ENCODE data around the gene MGMT.

DNA sequence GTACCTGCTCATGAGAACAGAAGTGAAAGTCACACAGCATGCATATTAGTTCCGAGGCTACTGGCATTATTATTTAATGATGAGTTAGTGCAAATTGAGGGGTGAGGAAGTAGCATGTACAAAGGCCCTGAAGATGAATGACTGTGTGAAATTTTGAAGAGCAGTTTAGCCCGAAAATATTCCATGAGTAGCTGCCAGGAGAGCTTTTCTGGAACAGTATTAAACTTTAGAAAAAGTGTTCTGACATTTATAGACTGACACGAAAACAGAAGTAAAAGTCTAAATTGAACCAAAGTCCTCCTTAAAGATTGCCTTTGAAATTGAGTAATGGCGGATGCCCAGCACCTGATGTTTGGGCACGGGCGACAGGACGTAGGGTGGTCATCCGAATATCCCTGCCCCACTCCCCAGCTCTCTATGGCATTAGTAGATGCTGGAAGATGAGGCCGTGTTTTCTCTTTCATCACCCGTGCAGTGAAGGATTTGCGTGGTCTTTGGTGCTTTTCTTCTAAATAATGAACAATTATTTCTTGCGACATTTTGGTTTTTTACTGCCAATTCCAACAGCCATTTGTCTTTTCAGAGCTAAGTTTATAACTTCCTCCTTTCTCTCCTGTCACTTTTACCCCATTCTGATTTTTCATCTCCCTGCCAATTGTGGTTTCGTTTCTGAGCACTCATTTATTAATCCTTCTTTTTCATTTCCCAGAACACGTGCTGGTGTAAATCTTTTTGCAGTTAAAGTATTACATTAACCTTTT, 192.6 kb downstream of the MGMT start:
- TF ChIP-seq, protein P1, sequence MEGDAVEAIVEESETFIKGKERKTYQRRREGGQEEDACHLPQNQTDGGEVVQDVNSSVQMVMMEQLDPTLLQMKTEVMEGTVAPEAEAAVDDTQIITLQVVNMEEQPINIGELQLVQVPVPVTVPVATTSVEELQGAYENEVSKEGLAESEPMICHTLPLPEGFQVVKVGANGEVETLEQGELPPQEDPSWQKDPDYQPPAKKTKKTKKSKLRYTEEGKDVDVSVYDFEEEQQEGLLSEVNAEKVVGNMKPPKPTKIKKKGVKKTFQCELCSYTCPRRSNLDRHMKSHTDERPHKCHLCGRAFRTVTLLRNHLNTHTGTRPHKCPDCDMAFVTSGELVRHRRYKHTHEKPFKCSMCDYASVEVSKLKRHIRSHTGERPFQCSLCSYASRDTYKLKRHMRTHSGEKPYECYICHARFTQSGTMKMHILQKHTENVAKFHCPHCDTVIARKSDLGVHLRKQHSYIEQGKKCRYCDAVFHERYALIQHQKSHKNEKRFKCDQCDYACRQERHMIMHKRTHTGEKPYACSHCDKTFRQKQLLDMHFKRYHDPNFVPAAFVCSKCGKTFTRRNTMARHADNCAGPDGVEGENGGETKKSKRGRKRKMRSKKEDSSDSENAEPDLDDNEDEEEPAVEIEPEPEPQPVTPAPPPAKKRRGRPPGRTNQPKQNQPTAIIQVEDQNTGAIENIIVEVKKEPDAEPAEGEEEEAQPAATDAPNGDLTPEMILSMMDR (IDR thresholded peaks at IDR 0.05; ENCODE audit: poor library complexity, severe bottlenecking), result no peak
- TF ChIP-seq EP300 (conservative IDR thresholded peaks at IDR 0.05; ENCODE audit: poor library complexity, severe bottlenecking), result no peak
- TF ChIP-seq, protein P2, sequence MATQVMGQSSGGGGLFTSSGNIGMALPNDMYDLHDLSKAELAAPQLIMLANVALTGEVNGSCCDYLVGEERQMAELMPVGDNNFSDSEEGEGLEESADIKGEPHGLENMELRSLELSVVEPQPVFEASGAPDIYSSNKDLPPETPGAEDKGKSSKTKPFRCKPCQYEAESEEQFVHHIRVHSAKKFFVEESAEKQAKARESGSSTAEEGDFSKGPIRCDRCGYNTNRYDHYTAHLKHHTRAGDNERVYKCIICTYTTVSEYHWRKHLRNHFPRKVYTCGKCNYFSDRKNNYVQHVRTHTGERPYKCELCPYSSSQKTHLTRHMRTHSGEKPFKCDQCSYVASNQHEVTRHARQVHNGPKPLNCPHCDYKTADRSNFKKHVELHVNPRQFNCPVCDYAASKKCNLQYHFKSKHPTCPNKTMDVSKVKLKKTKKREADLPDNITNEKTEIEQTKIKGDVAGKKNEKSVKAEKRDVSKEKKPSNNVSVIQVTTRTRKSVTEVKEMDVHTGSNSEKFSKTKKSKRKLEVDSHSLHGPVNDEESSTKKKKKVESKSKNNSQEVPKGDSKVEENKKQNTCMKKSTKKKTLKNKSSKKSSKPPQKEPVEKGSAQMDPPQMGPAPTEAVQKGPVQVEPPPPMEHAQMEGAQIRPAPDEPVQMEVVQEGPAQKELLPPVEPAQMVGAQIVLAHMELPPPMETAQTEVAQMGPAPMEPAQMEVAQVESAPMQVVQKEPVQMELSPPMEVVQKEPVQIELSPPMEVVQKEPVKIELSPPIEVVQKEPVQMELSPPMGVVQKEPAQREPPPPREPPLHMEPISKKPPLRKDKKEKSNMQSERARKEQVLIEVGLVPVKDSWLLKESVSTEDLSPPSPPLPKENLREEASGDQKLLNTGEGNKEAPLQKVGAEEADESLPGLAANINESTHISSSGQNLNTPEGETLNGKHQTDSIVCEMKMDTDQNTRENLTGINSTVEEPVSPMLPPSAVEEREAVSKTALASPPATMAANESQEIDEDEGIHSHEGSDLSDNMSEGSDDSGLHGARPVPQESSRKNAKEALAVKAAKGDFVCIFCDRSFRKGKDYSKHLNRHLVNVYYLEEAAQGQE (IDR thresholded peaks at IDR 0.05; ENCODE audit: borderline replicate concordance), result no peak
- TF ChIP-seq POLR2AphosphoS5 (IDR thresholded peaks at IDR 0.05), result no peak
- no peak for TF ChIP-seq EZH2 (IDR thresholded peaks at IDR 0.05; ENCODE audit: borderline replicate concordance, insufficient read depth, low read length, poor library complexity, severe bottlenecking)
- TF ChIP-seq TAF1 (IDR thresholded peaks at IDR 0.05; ENCODE audit: low read depth), result no peak
- no peak for TF ChIP-seq RAD21 (conservative IDR thresholded peaks at IDR 0.05)
- TF ChIP-seq MXI1 (conservative IDR thresholded peaks at IDR 0.05; ENCODE audit: poor library complexity, severe bottlenecking), result no peak

All from neural cell (in vitro differentiated cells).